GM12872 (cell line): ENCODE measurements around the gene SLIT3.

Source experiments
- TF ChIP-seq, protein P1 (sequence below): IDR thresholded peaks from 3 replicates; pipeline ENCODE4 v1.5.1; 2011; ENCODE audit warnings: low read depth, mild to moderate bottlenecking, low read length, moderate library complexity; ENCODE audit not compliant: insufficient read depth

SLIT3 gene

DNA sequence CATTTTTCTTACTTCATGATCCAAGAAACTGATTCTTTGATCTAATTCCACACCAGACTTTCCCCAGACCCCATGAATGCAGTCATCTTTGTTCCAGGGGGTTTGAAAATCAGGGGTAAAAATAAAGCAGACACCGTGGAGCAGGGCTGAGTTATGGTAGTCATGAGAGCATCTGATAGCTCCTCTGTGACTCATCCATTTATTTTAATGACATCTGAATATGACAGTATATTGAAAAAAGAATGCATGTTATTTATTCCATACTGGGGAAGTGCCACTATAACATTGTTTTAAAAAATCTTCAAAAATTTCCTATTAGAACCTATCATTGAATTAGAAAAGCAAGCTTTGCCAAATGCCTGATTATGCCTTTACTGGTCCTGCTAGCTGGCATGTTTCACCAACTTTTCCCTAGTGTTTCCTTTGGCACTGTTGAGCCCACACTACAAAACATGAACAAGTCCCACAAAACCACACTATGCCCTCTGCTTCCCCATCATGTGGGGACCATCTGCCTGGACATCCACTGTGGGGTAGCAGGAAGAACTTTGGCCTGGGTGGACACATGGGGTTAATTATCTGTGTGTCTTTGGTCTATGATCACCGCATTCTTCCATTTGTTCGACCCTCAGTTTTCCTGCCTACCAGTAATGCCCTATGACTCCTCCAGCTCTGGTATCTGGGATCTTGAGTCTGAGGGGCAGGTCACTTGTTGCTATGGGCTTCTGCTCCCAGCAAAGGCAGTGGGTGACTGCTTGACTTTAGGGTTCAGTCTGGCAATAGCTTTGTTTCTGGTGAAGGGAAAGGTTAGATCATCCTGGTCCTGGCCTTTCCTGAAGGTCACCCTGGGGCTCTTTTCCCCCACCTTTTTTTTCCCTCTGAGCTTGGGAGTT, 639.1 kb downstream of the SLIT3 start:
- TF ChIP-seq, protein P1, sequence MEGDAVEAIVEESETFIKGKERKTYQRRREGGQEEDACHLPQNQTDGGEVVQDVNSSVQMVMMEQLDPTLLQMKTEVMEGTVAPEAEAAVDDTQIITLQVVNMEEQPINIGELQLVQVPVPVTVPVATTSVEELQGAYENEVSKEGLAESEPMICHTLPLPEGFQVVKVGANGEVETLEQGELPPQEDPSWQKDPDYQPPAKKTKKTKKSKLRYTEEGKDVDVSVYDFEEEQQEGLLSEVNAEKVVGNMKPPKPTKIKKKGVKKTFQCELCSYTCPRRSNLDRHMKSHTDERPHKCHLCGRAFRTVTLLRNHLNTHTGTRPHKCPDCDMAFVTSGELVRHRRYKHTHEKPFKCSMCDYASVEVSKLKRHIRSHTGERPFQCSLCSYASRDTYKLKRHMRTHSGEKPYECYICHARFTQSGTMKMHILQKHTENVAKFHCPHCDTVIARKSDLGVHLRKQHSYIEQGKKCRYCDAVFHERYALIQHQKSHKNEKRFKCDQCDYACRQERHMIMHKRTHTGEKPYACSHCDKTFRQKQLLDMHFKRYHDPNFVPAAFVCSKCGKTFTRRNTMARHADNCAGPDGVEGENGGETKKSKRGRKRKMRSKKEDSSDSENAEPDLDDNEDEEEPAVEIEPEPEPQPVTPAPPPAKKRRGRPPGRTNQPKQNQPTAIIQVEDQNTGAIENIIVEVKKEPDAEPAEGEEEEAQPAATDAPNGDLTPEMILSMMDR: no peak

DNA sequence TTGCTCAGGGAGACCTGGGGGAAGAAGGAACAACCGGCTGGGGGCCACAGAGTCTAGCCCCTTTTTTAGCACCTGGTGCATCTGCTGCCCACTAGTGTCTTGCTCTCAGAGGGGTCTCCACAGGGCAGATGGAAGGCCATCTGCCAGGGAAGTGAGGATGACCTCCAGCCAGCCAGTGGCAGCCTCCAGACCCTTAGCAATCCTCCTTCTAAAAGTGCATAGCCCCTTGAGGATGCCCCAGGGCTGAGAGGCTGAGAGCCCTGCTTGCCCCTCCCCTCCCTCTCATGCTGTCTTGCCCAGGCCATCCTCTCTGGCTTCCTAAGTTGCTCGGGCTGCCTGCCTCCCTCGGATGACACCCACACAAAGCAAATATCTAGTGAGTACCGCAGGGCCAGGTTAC, 640.2 kb downstream of the SLIT3 start:
- TF ChIP-seq, protein P1: no peak

DNA sequence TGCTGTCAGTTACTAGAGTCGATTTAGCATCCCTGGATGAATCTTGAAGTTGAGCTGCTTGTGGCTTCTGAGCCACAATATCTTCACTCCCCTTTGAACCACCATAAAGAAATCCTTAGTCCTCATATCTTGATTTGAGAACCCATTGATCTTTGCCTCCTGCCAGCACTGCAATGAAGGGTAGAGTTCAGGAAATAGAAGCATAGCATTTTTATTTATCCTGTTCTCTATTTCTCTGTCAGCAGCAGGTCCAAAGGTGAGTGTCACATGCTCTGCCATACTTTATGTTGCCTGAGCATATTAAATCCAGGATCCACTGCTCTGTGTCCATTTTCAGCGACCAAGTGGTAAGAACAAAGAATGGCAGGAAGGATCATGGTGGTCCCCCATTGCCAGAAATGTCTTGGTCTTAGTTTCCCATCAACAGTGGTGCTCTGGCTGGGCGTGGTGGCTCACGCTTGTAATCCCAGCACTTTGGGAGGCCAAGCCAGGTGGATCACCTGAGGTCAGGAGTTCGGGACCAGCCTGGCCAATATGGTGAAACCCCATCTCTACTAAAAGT, 641.6 kb downstream of the SLIT3 start:
- TF ChIP-seq, protein P1: no peak

DNA sequence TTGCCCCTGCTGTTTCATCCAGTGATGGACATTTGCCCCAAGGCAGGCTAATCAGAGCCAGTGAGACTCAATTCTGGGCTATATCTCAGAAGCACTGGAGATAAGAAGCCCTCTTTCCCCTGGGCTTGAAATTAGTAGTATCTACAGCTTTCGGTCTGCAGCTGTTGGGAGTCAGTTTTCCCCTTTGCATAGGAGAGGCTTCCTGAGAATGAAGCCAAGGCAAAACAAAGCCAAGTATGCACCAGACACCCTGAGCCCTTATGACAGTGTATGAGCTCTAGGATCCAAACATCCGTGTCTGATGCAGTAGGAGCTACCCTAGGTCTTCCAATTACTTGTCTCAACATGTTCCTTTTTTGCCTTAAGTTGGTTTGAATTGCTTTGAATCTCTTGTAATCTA, 642.5 kb downstream of the SLIT3 start:
- TF ChIP-seq, protein P1: no peak

DNA sequence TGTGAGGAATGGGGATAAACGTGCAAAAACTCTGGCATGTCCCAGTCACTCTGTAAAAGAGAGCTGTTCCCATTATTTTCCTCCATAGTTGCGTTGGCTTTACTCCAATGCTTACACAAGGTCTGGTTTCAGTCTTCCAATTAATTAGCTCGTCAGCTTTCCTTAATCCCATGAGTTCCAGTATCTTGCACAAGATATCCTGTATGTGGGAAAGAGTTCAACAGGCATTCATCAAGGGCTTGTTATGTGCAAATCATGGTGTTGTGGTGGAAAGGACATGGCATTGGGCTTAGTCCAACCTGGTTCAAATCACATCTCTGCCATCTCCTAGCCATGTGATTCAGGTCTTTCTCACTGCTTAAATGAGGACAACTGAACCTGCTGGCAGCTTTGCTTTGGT, 644.3 kb downstream of the SLIT3 start:
- TF ChIP-seq, protein P1: no peak

DNA sequence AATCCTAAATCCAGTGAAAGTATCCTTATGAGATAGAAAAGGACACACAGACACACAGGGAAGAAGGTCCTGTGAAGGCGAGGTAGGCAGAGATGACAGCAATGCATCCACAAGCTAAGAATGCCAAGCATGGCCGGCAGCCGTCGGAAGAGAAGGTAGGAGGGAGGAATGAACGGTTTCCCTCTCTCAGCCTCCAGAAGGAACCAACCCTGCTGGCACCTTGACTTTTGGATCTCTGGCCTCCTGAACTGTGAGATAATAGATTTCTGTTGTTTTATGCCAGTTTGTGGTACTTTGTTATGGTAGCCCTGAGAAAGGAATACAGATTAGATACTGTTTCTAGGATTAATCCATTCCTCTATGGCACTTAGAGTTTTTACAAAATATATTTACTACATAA, 645.6 kb downstream of the SLIT3 start:
- TF ChIP-seq, protein P1: no peak

DNA sequence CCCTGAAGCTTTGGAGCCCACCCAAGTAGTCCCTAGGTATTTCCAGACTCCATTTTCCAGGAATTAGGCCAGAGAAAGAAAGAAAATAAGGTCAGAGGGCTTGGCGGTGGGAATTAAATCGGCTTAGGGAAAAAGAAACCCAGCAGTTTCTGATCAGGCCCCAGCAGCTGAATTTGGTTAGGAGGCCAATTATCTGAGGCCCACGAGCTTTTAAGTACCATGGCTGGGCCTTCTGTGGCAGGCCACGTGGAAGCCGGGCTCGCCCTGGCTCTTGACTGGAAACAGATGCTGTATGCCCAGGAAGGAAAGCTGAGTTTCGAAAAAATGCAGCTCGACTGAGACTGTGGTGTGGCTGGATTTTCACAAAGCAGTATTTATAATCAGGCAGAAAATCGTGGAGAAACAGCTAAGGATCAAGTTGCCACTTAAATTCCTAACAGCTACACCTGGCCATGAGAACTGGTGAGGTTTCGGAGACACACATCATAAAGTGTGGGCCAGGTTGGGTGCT, 646.7 kb downstream of the SLIT3 start:
- TF ChIP-seq, protein P1: no peak
